ENCODE measurements around the gene PTGER2. TPM values are rescaled to one million over a fixed set of nuclear protein-coding genes. Genes with fewer than 3 reads are reported as not detected.

The PTGER2 gene
- total RNA-seq, 1 experiment from 2014 or later: 0.57 TPM

DNA sequence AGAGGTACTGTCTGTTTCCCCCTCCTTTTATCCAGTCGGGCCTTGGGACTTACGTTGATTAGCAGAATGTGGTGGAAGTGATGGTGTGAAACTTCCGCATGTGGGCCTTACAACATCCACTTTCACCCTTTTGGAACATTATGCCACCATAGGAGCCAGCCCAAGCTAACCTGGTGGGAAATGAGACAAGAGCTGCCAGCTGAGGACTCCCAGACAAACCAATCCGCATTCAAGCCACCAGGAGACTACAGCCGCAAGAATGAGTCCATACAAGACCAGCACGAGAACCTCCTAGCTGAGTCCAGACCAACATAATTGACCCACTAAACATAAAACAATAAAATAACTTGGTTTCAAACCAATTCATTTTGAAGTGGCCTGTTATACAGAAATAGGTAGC, 9.1 kb upstream of the PTGER2 start:
- ChIA-PET POLR2A (interaction anchor here (0.6 kb wide), 1 partner anchor 367 kb away, joined by 4 read pairs; no protein-coding TSS in a partner anchor), CTCF (no interaction called here), RAD21 (ENCODE audit: low non-redundant PET in 1 of 2, low total read pairs in 2 of 2, uncharacterized antibody in 2 of 2, unreplicated experiment in 2 of 2) (no interaction called here)
- Histone ChIP-seq H3K27me3 (ENCODE audit: insufficient read depth, low read length) (no peaks in the 10 kb centered on the region), H2AFZ (ENCODE audit: low read depth, low read length, poor library complexity, severe bottlenecking) (no peak overlapping the region), H4K20me1 (ENCODE audit: insufficient read depth) (no peaks in the 10 kb centered on the region), H3K4me2 (ENCODE audit: low read length) (no peak overlapping the region), H3K4me1 (ENCODE audit: control insufficient read depth in 1 of 2, insufficient read depth in 2 of 2, low read length in 2 of 2) (no peaks in the 10 kb centered on the region), H3K9ac (ENCODE audit: low read length) (no peak overlapping the region), H3K27ac (ENCODE audit: low read depth, low read length) (no peak overlapping the region), H3K79me2 (ENCODE audit: insufficient read depth, low read length) (no peaks in the 10 kb centered on the region), H3K9me2 (ENCODE audit: insufficient read depth) (no peaks in the 10 kb centered on the region), H3K36me3 (ENCODE audit: control insufficient read depth in 1 of 2, insufficient read depth in 2 of 2, low read length in 2 of 2) (no peaks in the 10 kb centered on the region), H3K9me3 (ENCODE audit: control insufficient read depth in 1 of 2, insufficient read depth in 1 of 2, low read depth in 1 of 2, low read length in 2 of 2) (no peaks in the 10 kb centered on the region), H3K4me3 (replicated peaks in 1 of 2; ENCODE audit: low read depth in 1 of 2, low read length in 2 of 2) (no peak overlapping the region)
- DNase-seq (ENCODE audit: low read depth, low spot score) (no peak), ATAC-seq (no peak)
- BruUV-seq (replicated peaks): no TSS peak
- intact Hi-C loops (cut with micrococcal nuclease): loop anchor here (10.0 kb wide), 1 partner anchor 1000 kb away; no protein-coding TSS in a partner anchor
- TF ChIP-seq CEBPB (IDR thresholded peaks at IDR 0.05; ENCODE audit: low read depth): no peak
- no peak for TF ChIP-seq EZH2 (IDR thresholded peaks at IDR 0.05)
- TF ChIP-seq, protein P1, sequence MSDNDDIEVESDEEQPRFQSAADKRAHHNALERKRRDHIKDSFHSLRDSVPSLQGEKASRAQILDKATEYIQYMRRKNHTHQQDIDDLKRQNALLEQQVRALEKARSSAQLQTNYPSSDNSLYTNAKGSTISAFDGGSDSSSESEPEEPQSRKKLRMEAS (IDR thresholded peaks at IDR 0.05): no peak
- no peak for TF ChIP-seq ZNF274 (IDR thresholded peaks at IDR 0.05; ENCODE audit: low read depth, low read length)
- TF ChIP-seq ELF1 (IDR thresholded peaks at IDR 0.05; ENCODE audit: borderline replicate concordance, low read depth): no peak
- TF ChIP-seq EZH2phosphoT487 (IDR thresholded peaks at IDR 0.05; ENCODE audit: borderline replicate concordance): no peak
- TF ChIP-seq TCF7L2 (IDR thresholded peaks at IDR 0.05; ENCODE audit: borderline replicate concordance, extremely low read depth, insufficient read depth, insufficient read length): no peak
- TF ChIP-seq SP1 (IDR thresholded peaks at IDR 0.05; ENCODE audit: low read depth): no peak
- TF ChIP-seq POLR2AphosphoS5 (IDR thresholded peaks at IDR 0.05; ENCODE audit: low read depth, low read length): no peak
- TF ChIP-seq SIN3A (IDR thresholded peaks at IDR 0.05; ENCODE audit: low read depth): no peak
- TF ChIP-seq, protein P2, sequence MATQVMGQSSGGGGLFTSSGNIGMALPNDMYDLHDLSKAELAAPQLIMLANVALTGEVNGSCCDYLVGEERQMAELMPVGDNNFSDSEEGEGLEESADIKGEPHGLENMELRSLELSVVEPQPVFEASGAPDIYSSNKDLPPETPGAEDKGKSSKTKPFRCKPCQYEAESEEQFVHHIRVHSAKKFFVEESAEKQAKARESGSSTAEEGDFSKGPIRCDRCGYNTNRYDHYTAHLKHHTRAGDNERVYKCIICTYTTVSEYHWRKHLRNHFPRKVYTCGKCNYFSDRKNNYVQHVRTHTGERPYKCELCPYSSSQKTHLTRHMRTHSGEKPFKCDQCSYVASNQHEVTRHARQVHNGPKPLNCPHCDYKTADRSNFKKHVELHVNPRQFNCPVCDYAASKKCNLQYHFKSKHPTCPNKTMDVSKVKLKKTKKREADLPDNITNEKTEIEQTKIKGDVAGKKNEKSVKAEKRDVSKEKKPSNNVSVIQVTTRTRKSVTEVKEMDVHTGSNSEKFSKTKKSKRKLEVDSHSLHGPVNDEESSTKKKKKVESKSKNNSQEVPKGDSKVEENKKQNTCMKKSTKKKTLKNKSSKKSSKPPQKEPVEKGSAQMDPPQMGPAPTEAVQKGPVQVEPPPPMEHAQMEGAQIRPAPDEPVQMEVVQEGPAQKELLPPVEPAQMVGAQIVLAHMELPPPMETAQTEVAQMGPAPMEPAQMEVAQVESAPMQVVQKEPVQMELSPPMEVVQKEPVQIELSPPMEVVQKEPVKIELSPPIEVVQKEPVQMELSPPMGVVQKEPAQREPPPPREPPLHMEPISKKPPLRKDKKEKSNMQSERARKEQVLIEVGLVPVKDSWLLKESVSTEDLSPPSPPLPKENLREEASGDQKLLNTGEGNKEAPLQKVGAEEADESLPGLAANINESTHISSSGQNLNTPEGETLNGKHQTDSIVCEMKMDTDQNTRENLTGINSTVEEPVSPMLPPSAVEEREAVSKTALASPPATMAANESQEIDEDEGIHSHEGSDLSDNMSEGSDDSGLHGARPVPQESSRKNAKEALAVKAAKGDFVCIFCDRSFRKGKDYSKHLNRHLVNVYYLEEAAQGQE (IDR thresholded peaks at IDR 0.05; ENCODE audit: low read depth): no peak
- no peak for TF ChIP-seq CBX3 (IDR thresholded peaks at IDR 0.05; ENCODE audit: low read depth)
- no peak for TF ChIP-seq YY1 (IDR thresholded peaks at IDR 0.05; ENCODE audit: extremely low read depth, insufficient replicate concordance, low read depth, low read length)
